Fibroblast of lung (primary cell): ENCODE data around the gene PSMD8.

Experiments used
- CTCF ChIP-seq, 2 donors: IDR thresholded peaks in 1 of 2; conservative IDR thresholded peaks in 1 of 2; 1 replicate in 1 of 2; 2 replicates in 1 of 2; pipeline ENCODE4 v1.5.1; 2011 to 2012; ENCODE audit warnings: low read length in 2 of 2, control low read depth in 1 of 2, inconsistent platforms in 1 of 2, low read depth in 1 of 2, mild to moderate bottlenecking in 1 of 2
- EZH2 ChIP-seq: IDR thresholded peaks from 2 replicates; pipeline ENCODE4 v1.5.1; 2012; ENCODE audit warnings: low read length, control low read depth, mild to moderate bottlenecking; ENCODE audit errors: missing control alignments

- no peak for TF ChIP-seq CTCF (conservative IDR thresholded peaks at IDR 0.05 in 1 of 2, IDR thresholded peaks at IDR 0.05 in 1 of 2; ENCODE audit: low read depth in 1 of 2, low read length in 2 of 2)
- TF ChIP-seq EZH2, result no peak
Measured at GRCh38 chr19:38422438-38422837, 48.1 kb downstream of the PSMD8 start.
